Nephron progenitor cell (in vitro differentiated cells): ENCODE data around the gene DNAJC22.
A peak's percentile ranks its signal among the peaks of the same experiment; 100 is the strongest.
"Not testable (repeated sequence)": the region's sequence is repeated elsewhere in the genome, so short reads cannot be mapped to it uniquely, and the experiment has no call there.

Experiments
- DNase-seq: peaks from one replicate; pipeline ENCODE4 v3.0.0; 2021
- H3K27ac Mint-ChIP-seq: 2 replicates; pipeline ENCODE4 v1.8.0; 2021; ENCODE audit warnings: mild to moderate bottlenecking, moderate library complexity, mixed read lengths
- H3K27me3 Mint-ChIP-seq: 2 replicates; pipeline ENCODE4 v1.8.0; 2021; ENCODE audit warnings: mild to moderate bottlenecking, low read depth, mixed read lengths; ENCODE audit not compliant: poor library complexity
- H3K36me3 Mint-ChIP-seq: 2 replicates; pipeline ENCODE4 v1.8.0; 2021; ENCODE audit warnings: low read depth, mixed read lengths
- H3K4me1 Mint-ChIP-seq: 2 replicates; pipeline ENCODE4 v1.8.0; 2021; ENCODE audit warnings: mixed read lengths
- H3K4me3 Mint-ChIP-seq: 2 replicates; pipeline ENCODE4 v1.8.0; 2021; ENCODE audit warnings: mild to moderate bottlenecking, moderate library complexity, mixed read lengths
- H3K9me3 Mint-ChIP-seq: 2 replicates; pipeline ENCODE4 v1.8.0; 2021; ENCODE audit warnings: mild to moderate bottlenecking, moderate library complexity, mixed read lengths
- TF ChIP-seq, protein P1 (sequence below): fragments of 200-600 bp; sonication (generic); IDR thresholded peaks from 2 replicates; pipeline ENCODE4 v1.5.0; 2021; ENCODE audit warnings: antibody characterized with exemption

Gene DNAJC22

DNA sequence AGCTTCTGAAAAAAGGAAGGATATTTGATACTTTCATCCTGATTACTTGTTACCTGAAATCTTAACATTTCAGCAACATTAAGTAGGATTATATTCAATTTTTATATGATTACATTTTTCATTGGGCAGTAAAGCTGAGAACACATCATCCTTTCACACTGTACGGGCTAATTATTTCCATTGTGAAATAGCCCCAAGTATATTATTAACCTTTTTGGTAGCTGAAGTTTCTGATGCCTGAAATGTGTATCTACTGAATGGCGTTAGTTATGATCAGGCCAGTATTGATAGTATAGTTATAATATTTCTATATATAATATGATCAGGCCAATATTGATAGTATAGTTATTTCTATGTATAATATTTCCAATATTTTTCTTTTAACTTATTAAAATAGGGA, 30.7 kb downstream of the DNAJC22 start:
- H3K4me3 Mint-ChIP-seq, result no peak overlapping the region
- H3K27ac Mint-ChIP-seq, result no peak overlapping the region
- TF ChIP-seq, protein P1, sequence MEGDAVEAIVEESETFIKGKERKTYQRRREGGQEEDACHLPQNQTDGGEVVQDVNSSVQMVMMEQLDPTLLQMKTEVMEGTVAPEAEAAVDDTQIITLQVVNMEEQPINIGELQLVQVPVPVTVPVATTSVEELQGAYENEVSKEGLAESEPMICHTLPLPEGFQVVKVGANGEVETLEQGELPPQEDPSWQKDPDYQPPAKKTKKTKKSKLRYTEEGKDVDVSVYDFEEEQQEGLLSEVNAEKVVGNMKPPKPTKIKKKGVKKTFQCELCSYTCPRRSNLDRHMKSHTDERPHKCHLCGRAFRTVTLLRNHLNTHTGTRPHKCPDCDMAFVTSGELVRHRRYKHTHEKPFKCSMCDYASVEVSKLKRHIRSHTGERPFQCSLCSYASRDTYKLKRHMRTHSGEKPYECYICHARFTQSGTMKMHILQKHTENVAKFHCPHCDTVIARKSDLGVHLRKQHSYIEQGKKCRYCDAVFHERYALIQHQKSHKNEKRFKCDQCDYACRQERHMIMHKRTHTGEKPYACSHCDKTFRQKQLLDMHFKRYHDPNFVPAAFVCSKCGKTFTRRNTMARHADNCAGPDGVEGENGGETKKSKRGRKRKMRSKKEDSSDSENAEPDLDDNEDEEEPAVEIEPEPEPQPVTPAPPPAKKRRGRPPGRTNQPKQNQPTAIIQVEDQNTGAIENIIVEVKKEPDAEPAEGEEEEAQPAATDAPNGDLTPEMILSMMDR, result no peak
- no peak for DNase-seq
- peaks cover 5% of the 10 kb centered on the region for H3K9me3 Mint-ChIP-seq
- H3K36me3 Mint-ChIP-seq, result peaks cover 14% of the 10 kb centered on the region
- H3K27me3 Mint-ChIP-seq, result no peaks in the 10 kb centered on the region
- H3K4me1 Mint-ChIP-seq, result no peaks in the 10 kb centered on the region

DNA sequence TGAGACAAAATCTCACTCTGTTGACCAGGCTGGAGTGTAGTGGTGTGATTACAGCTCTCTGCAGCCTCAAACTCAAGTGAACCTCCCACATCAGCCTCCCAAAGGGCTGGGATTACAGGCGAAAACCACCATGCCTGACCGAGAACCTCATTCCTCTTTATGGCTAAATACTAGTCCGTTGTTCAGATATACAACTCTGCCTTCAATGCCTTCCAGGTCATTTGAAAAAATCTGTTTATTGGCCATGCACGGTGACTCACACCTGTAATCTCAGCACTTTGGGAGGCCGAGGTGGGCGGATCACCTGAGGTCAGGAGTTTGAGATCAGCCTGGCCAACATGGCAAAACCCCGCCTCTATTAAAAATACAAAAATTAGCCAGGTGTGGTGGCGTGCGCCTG, 33.5 kb downstream of the DNAJC22 start:
- DNase-seq, H3K27ac Mint-ChIP-seq, H3K9me3 Mint-ChIP-seq, H3K27me3 Mint-ChIP-seq, H3K4me1 Mint-ChIP-seq, H3K4me3 Mint-ChIP-seq: not testable (repeated sequence)
- H3K36me3 Mint-ChIP-seq, result peaks cover 18% of the 10 kb centered on the region

DNA sequence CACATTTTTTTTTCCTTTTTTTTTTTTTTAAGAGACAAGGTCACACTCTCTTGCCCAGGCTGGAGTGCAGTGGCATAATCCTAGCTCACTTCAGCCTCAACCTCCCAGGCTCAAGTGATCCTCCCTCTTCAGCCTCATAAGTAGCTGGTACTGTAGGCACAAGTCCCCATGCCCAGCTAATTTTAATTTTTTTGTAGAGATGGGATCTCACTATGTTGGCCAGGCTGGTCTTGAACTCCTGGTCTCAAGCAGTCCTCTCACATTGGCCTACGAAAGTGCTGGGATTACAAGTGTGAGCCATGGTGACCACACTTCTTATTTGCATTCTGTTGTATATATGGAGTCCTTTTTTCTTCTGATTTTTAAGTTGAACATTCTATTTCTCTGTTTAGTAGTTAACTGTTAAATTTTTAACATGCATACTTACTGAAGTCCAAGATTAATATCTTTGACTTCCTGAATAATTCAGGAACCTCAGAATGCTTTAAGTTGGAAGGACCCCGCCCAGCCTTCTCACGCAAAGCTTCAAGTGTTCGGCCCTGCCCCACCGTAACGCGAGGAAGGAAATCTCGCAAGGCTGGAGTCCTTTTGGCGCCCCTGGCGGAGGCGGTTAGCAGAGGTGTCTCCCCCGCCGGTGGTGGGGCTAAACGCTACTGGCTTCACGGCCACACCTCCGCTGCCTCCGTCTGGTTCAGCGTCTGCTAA, 42.1 kb downstream of the DNAJC22 start:
- peak; percentile 49 for DNase-seq
- Mint-ChIP-seq H3K27me3 (peaks cover 3% of the 10 kb centered on the region), H3K36me3 (peaks cover 40% of the 10 kb centered on the region), H3K27ac (no peak overlapping the region), H3K4me1 (peaks cover 6% of the 10 kb centered on the region), H3K4me3 (no peak overlapping the region), H3K9me3 (peaks cover under 1% of the 10 kb centered on the region)
- TF ChIP-seq, protein P1, result peak; percentile 33

DNA sequence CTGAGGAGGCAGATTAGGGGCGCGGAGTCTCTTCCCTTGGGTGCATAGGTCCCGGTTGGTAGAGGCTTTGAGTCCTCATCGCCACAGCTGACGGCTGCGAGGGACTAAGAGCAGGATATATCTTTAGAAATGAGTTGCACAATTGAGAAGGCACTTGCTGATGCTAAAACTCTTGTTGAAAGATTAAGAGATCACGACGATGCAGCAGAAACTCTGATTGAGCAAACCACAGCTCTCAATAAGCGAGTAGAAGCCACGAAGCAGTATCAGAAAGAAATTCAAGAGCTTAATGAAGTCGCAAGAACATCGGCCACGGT, 42.7 kb downstream of the DNAJC22 start:
- TF ChIP-seq, protein P1, result no peak
- no peak overlapping the region for H3K27ac Mint-ChIP-seq

DNA sequence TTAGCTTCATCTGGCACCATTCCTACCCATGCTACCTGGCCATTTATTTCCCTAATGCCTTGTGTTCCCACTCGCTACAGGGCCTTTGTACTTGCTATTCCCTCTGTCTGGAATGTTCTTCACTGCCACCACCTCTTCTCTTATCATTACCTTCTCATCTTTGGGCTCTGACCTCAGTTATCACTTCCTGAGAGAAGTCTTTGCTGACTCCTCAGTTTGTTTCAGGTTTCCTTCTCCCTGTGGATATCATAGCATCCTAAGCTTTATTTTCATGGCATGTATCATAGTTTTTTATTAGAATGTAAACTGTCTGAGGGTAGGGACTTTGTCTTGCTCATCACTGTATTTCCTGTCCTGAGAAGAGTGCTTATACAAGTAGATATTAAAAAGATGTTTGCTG, 50.3 kb downstream of the DNAJC22 start:
- Mint-ChIP-seq H3K4me1 (peaks cover 23% of the 10 kb centered on the region), H3K36me3 (peaks cover 32% of the 10 kb centered on the region), H3K27me3 (no peaks in the 10 kb centered on the region), H3K9me3 (peaks cover 19% of the 10 kb centered on the region), H3K27ac (no peak overlapping the region), H3K4me3 (no peak overlapping the region)
- TF ChIP-seq, protein P1, result no peak
- no peak for DNase-seq

More for the DNA sequence above, 42.7 kb downstream of the DNAJC22 start:
- Mint-ChIP-seq H3K27me3 (peaks cover 3% of the 10 kb centered on the region), H3K4me1 (peaks cover 6% of the 10 kb centered on the region), H3K4me3 (no peak overlapping the region), H3K36me3 (peaks cover 42% of the 10 kb centered on the region), H3K9me3 (peaks cover 5% of the 10 kb centered on the region)
- DNase-seq, result no peak

DNA sequence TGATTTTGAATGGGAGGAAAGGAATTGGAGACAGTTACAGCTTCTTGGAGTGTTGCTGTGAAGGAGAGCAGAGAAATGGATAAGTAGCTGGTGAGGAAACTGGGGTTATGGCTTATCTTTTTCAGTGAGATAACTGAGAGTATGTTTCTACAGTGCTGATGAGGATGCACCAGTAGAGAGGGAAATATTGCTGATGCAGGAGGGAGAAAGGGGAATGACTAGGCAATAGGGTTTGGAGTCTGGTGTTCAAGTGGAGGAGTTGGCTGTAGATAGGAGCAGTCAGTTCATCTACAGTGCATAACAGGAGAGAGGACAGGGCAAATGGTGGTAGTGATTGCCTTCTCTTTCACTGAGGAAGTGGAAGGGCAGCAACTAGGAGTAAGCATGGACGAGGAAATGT, 53.6 kb downstream of the DNAJC22 start:
- H3K4me1 Mint-ChIP-seq, result peaks cover 37% of the 10 kb centered on the region
- no peak for DNase-seq
- peak overlapping the region; percentile 58 for H3K27ac Mint-ChIP-seq
- no peaks in the 10 kb centered on the region for H3K27me3 Mint-ChIP-seq
- H3K4me3 Mint-ChIP-seq, result no peak overlapping the region
- H3K36me3 Mint-ChIP-seq, result peaks cover 12% of the 10 kb centered on the region
- TF ChIP-seq, protein P1, result no peak
- peaks cover 11% of the 10 kb centered on the region for H3K9me3 Mint-ChIP-seq
